ENCODE results near the gene EPB41L2.

- TF ChIP-seq CTCF (IDR thresholded peaks at IDR 0.05), result no peak
- no peak for TF ChIP-seq SIN3A (IDR thresholded peaks at IDR 0.05; ENCODE audit: borderline replicate concordance, insufficient read depth, low read depth, low read length)
- TF ChIP-seq POLR2AphosphoS5 (IDR thresholded peaks at IDR 0.05; ENCODE audit: low read depth, low read length), result no peak
Observed at GRCh38 chr6:130928158-130928912, 134.7 kb downstream of the EPB41L2 start.
